ENCODE measurements around the gene PKN2. TPM values are rescaled to one million over a fixed set of nuclear protein-coding genes. Genes with fewer than 3 reads are reported as not detected.
"Not testable (repeated sequence)": the region's sequence is repeated elsewhere in the genome, so short reads cannot be mapped to it uniquely, and the experiment has no call there.

Gene PKN2
- total RNA-seq, 3 donors from 2014 or later: 10.9 to 12.8 (median 11.7) TPM

- DNase-seq (no peak), ATAC-seq (no peak)
- peaks cover 38% of the 10 kb centered on the region for H3K36me3 Mint-ChIP-seq (ENCODE audit: insufficient read depth)
- H3K4me1 Mint-ChIP-seq (ENCODE audit: low read depth): peaks cover 6% of the 10 kb centered on the region
- no peaks in the 10 kb centered on the region for H3K27me3 Mint-ChIP-seq (ENCODE audit: low read depth)
- peaks cover 5% of the 10 kb centered on the region for H3K9me3 Mint-ChIP-seq
- no peak overlapping the region for H3K4me3 Mint-ChIP-seq
Measured at GRCh38 chr1:88802950-88803349, 118.9 kb downstream of the PKN2 start.

GRCh38 chr1:88803444-88803843 is 119.4 kb downstream of the PKN2 start:
- no peaks in the 10 kb centered on the region for H3K27me3 Mint-ChIP-seq (ENCODE audit: low read depth)
- H3K4me3 Mint-ChIP-seq: no peak overlapping the region
- H3K36me3 Mint-ChIP-seq (ENCODE audit: insufficient read depth): peaks cover 36% of the 10 kb centered on the region

GRCh38 chr1:88812366-88812765 is 128.3 kb downstream of the PKN2 start:
- no peaks in the 10 kb centered on the region for H3K4me1 Mint-ChIP-seq (ENCODE audit: low read depth)
- H3K27me3 Mint-ChIP-seq (ENCODE audit: low read depth): no peaks in the 10 kb centered on the region
- ATAC-seq: no peak
- H3K9me3 Mint-ChIP-seq: no peaks in the 10 kb centered on the region
- no peak overlapping the region for H3K4me3 Mint-ChIP-seq
- DNase-seq: no peak
- H3K36me3 Mint-ChIP-seq (ENCODE audit: insufficient read depth): peaks cover 20% of the 10 kb centered on the region

More at GRCh38 chr1:88803444-88803843, 119.4 kb downstream of the PKN2 start:
- H3K4me1 Mint-ChIP-seq (ENCODE audit: low read depth): peaks cover 6% of the 10 kb centered on the region
- peaks cover 5% of the 10 kb centered on the region for H3K9me3 Mint-ChIP-seq
- DNase-seq (no peak), ATAC-seq (no peak)

GRCh38 chr1:88813471-88813870 is 129.4 kb downstream of the PKN2 start:
- no peak for DNase-seq
- Mint-ChIP-seq H3K4me1 (ENCODE audit: low read depth) (no peaks in the 10 kb centered on the region), H3K36me3 (ENCODE audit: insufficient read depth) (peaks cover 26% of the 10 kb centered on the region), H3K9me3 (no peaks in the 10 kb centered on the region), H3K27me3 (ENCODE audit: low read depth) (no peaks in the 10 kb centered on the region), H3K4me3 (no peak overlapping the region)
- ATAC-seq: no peak

GRCh38 chr1:88819642-88820041 is 135.6 kb downstream of the PKN2 start:
- not testable (repeated sequence) for H3K4me1 Mint-ChIP-seq (ENCODE audit: low read depth); H3K27me3 Mint-ChIP-seq (ENCODE audit: low read depth); H3K9me3 Mint-ChIP-seq; H3K4me3 Mint-ChIP-seq; ATAC-seq; DNase-seq
- peaks cover 27% of the 10 kb centered on the region for H3K36me3 Mint-ChIP-seq (ENCODE audit: insufficient read depth)

- DNase-seq (no peak), ATAC-seq (no peak)
- no peaks in the 10 kb centered on the region for H3K27me3 Mint-ChIP-seq (ENCODE audit: low read depth)
- H3K9me3 Mint-ChIP-seq: no peaks in the 10 kb centered on the region
- H3K4me1 Mint-ChIP-seq (ENCODE audit: low read depth): no peaks in the 10 kb centered on the region
- H3K36me3 Mint-ChIP-seq (ENCODE audit: insufficient read depth): peaks cover 28% of the 10 kb centered on the region
- no peak overlapping the region for H3K4me3 Mint-ChIP-seq
Measured at GRCh38 chr1:88825721-88826120, 141.6 kb downstream of the PKN2 start.

- DNase-seq (no peak), ATAC-seq (no peak)
- no peak overlapping the region for H3K4me3 Mint-ChIP-seq
- H3K9me3 Mint-ChIP-seq: no peaks in the 10 kb centered on the region
- H3K36me3 Mint-ChIP-seq (ENCODE audit: insufficient read depth): peaks cover 11% of the 10 kb centered on the region
- no peaks in the 10 kb centered on the region for H3K27me3 Mint-ChIP-seq (ENCODE audit: low read depth)
- no peaks in the 10 kb centered on the region for H3K4me1 Mint-ChIP-seq (ENCODE audit: low read depth)
Measured at GRCh38 chr1:88847643-88848042, 163.6 kb downstream of the PKN2 start.

GRCh38 chr1:88851303-88852063 is 167.4 kb downstream of the PKN2 start:
- Mint-ChIP-seq H3K36me3 (ENCODE audit: insufficient read depth) (peaks cover 34% of the 10 kb centered on the region), H3K27me3 (ENCODE audit: low read depth) (no peaks in the 10 kb centered on the region), H3K4me3 (no peak overlapping the region), H3K9me3 (no peaks in the 10 kb centered on the region), H3K4me1 (ENCODE audit: low read depth) (no peaks in the 10 kb centered on the region)
- no peak for ATAC-seq
- no peak for DNase-seq

GRCh38 chr1:88867743-88868521 is 183.9 kb downstream of the PKN2 start:
- Mint-ChIP-seq H3K27me3 (ENCODE audit: low read depth) (no peaks in the 10 kb centered on the region), H3K36me3 (ENCODE audit: insufficient read depth) (peaks cover 13% of the 10 kb centered on the region), H3K4me3 (no peak overlapping the region), H3K9me3 (no peaks in the 10 kb centered on the region), H3K4me1 (ENCODE audit: low read depth) (peaks cover 52% of the 10 kb centered on the region)
- no peak for DNase-seq
- peak; percentile 78 for ATAC-seq

GRCh38 chr1:88869644-88870043 is 185.6 kb downstream of the PKN2 start:
- not testable (repeated sequence) for H3K27me3 Mint-ChIP-seq (ENCODE audit: low read depth); ATAC-seq; H3K9me3 Mint-ChIP-seq; DNase-seq; H3K4me3 Mint-ChIP-seq; H3K36me3 Mint-ChIP-seq (ENCODE audit: insufficient read depth)
- H3K4me1 Mint-ChIP-seq (ENCODE audit: low read depth): peaks cover 57% of the 10 kb centered on the region

GRCh38 chr1:88873737-88874349 is 189.8 kb downstream of the PKN2 start:
- H3K36me3 Mint-ChIP-seq (ENCODE audit: insufficient read depth): peaks cover 12% of the 10 kb centered on the region
- DNase-seq (no peak), ATAC-seq (no peak)
- H3K27me3 Mint-ChIP-seq (ENCODE audit: low read depth): no peaks in the 10 kb centered on the region
- H3K4me1 Mint-ChIP-seq (ENCODE audit: low read depth): peaks cover 44% of the 10 kb centered on the region
- H3K4me3 Mint-ChIP-seq: peak overlapping the region; percentile 2
- H3K9me3 Mint-ChIP-seq: no peaks in the 10 kb centered on the region

- no peaks in the 10 kb centered on the region for H3K9me3 Mint-ChIP-seq
- H3K4me3 Mint-ChIP-seq: no peak overlapping the region
- ATAC-seq (no peak), DNase-seq (no peak)
- no peaks in the 10 kb centered on the region for H3K27me3 Mint-ChIP-seq (ENCODE audit: low read depth)
- H3K4me1 Mint-ChIP-seq (ENCODE audit: low read depth): peaks cover 36% of the 10 kb centered on the region
- peaks cover 14% of the 10 kb centered on the region for H3K36me3 Mint-ChIP-seq (ENCODE audit: insufficient read depth)
Measured at GRCh38 chr1:88875595-88875994, 191.5 kb downstream of the PKN2 start.

- DNase-seq (no peak), ATAC-seq (no peak)
- Mint-ChIP-seq H3K27me3 (ENCODE audit: low read depth) (no peaks in the 10 kb centered on the region), H3K4me1 (ENCODE audit: low read depth) (peaks cover 34% of the 10 kb centered on the region), H3K4me3 (no peak overlapping the region), H3K36me3 (ENCODE audit: insufficient read depth) (peaks cover 14% of the 10 kb centered on the region), H3K9me3 (no peaks in the 10 kb centered on the region)
Measured at GRCh38 chr1:88876573-88877365, 192.7 kb downstream of the PKN2 start.

GRCh38 chr1:88877382-88877825 is 193.3 kb downstream of the PKN2 start:
- DNase-seq (no peak), ATAC-seq (no peak)
- H3K4me1 Mint-ChIP-seq (ENCODE audit: low read depth): peaks cover 38% of the 10 kb centered on the region
- H3K9me3 Mint-ChIP-seq: no peaks in the 10 kb centered on the region
- no peaks in the 10 kb centered on the region for H3K27me3 Mint-ChIP-seq (ENCODE audit: low read depth)
- peaks cover 16% of the 10 kb centered on the region for H3K36me3 Mint-ChIP-seq (ENCODE audit: insufficient read depth)
- no peak overlapping the region for H3K4me3 Mint-ChIP-seq
